Measurements from ENCODE around the gene FGF11.

DNA sequence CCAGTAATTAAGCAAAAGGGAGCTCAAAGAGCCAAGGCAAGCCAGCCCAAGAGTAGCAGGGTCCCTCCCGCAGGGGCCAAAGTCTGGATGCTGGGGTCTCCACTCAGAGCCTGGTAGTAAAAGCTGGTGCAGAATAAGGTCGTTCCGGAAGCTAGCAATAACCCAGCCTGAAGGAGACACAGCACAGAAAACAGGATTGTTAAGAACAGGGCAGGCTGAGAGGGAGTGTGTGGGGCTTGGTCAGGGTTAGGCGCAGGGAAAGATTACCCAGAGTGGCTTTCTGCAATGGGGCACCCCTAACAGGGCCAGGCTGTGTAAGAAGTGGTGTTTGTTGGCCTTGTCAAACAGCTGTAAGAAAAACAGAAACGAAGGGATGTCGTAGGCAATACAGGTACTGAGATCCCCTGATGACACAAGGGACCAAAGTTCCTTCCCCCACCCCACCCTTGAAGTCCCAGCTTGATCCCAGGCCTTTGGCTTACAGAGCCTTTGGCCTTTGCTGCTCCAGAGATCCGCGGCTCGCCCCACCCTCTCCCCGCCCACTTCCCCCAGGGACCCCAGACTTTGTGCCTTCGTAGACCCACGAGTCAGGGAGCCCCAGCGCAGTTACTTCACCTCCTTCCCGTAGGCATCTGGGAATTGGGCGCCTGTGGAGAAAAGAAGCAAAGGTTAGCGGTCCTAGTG is 36.1 kb upstream of the FGF11 start:
- TF ChIP-seq, protein P1, sequence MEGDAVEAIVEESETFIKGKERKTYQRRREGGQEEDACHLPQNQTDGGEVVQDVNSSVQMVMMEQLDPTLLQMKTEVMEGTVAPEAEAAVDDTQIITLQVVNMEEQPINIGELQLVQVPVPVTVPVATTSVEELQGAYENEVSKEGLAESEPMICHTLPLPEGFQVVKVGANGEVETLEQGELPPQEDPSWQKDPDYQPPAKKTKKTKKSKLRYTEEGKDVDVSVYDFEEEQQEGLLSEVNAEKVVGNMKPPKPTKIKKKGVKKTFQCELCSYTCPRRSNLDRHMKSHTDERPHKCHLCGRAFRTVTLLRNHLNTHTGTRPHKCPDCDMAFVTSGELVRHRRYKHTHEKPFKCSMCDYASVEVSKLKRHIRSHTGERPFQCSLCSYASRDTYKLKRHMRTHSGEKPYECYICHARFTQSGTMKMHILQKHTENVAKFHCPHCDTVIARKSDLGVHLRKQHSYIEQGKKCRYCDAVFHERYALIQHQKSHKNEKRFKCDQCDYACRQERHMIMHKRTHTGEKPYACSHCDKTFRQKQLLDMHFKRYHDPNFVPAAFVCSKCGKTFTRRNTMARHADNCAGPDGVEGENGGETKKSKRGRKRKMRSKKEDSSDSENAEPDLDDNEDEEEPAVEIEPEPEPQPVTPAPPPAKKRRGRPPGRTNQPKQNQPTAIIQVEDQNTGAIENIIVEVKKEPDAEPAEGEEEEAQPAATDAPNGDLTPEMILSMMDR (IDR thresholded peaks at IDR 0.05; ENCODE audit: insufficient read depth, low read depth, low read length), result no peak
- no peak for TF ChIP-seq EZH2 (IDR thresholded peaks at IDR 0.05; ENCODE audit: insufficient read depth, low read length)
